ENCODE measurements around the gene FMR1.

FMR1 gene

GRCh38 chrX:147914591-147914990 lies 2.9 kb downstream of the FMR1 start:
- TF ChIP-seq SIN3A (IDR thresholded peaks at IDR 0.05; ENCODE audit: borderline replicate concordance, insufficient read depth, low read length) = no peak
- no peak for TF ChIP-seq FOXP2 (optimal IDR thresholded peaks at IDR 0.05; ENCODE audit: borderline replicate concordance, extremely low read depth, extremely low read length, insufficient read depth)
- TF ChIP-seq POLR2AphosphoS5 (IDR thresholded peaks at IDR 0.05; ENCODE audit: low read depth, low read length) = no peak
- TF ChIP-seq REST (IDR thresholded peaks at IDR 0.05; ENCODE audit: insufficient read depth in 1 of 2, low read depth in 2 of 2, low read length in 2 of 2) = no peak
- no peak for TF ChIP-seq TAF1 (IDR thresholded peaks at IDR 0.05; ENCODE audit: borderline replicate concordance, insufficient read depth, low read length)

- TF ChIP-seq POLR2AphosphoS5 (IDR thresholded peaks at IDR 0.05; ENCODE audit: low read depth, low read length) (no peak), SIN3A (IDR thresholded peaks at IDR 0.05; ENCODE audit: borderline replicate concordance, insufficient read depth, low read length) (no peak), TAF1 (IDR thresholded peaks at IDR 0.05; ENCODE audit: borderline replicate concordance, insufficient read depth, low read length) (no peak), REST (IDR thresholded peaks at IDR 0.05; ENCODE audit: insufficient read depth in 1 of 2, low read depth in 2 of 2, low read length in 2 of 2) (no peak), FOXP2 (optimal IDR thresholded peaks at IDR 0.05; ENCODE audit: borderline replicate concordance, extremely low read depth, extremely low read length, insufficient read depth) (no peak)
These were observed 4.8 kb downstream of the FMR1 start for GRCh38 chrX:147916375-147916968.

- TF ChIP-seq POLR2AphosphoS5 (IDR thresholded peaks at IDR 0.05; ENCODE audit: low read depth, low read length) (no peak), TAF1 (IDR thresholded peaks at IDR 0.05; ENCODE audit: borderline replicate concordance, insufficient read depth, low read length) (no peak), FOXP2 (optimal IDR thresholded peaks at IDR 0.05; ENCODE audit: borderline replicate concordance, extremely low read depth, extremely low read length, insufficient read depth) (no peak), REST (IDR thresholded peaks at IDR 0.05; ENCODE audit: insufficient read depth in 1 of 2, low read depth in 2 of 2, low read length in 2 of 2) (no peak)
These were observed 6.3 kb downstream of the FMR1 start for GRCh38 chrX:147917700-147918695.

GRCh38 chrX:147920161-147920666 lies 8.5 kb downstream of the FMR1 start:
- TF ChIP-seq POLR2AphosphoS5 (IDR thresholded peaks at IDR 0.05; ENCODE audit: low read depth, low read length) = no peak
- TF ChIP-seq SIN3A (IDR thresholded peaks at IDR 0.05; ENCODE audit: borderline replicate concordance, insufficient read depth, low read length) = no peak
- TF ChIP-seq REST (IDR thresholded peaks at IDR 0.05; ENCODE audit: insufficient read depth in 1 of 2, low read depth in 2 of 2, low read length in 2 of 2) = no peak
- no peak for TF ChIP-seq TAF1 (IDR thresholded peaks at IDR 0.05; ENCODE audit: borderline replicate concordance, insufficient read depth, low read length)
- TF ChIP-seq FOXP2 (optimal IDR thresholded peaks at IDR 0.05; ENCODE audit: borderline replicate concordance, extremely low read depth, extremely low read length, insufficient read depth) = no peak

Measured in PFSK-1 (cell line).